ENCODE data around the gene P2RX5. TPM values are rescaled to one million over a fixed set of nuclear protein-coding genes. Genes with fewer than 3 reads are reported as not detected.

The P2RX5 gene
- total RNA-seq, 4 donors from 2014 or later: 0.96 to 2.0 TPM; not detected in 2

DNA sequence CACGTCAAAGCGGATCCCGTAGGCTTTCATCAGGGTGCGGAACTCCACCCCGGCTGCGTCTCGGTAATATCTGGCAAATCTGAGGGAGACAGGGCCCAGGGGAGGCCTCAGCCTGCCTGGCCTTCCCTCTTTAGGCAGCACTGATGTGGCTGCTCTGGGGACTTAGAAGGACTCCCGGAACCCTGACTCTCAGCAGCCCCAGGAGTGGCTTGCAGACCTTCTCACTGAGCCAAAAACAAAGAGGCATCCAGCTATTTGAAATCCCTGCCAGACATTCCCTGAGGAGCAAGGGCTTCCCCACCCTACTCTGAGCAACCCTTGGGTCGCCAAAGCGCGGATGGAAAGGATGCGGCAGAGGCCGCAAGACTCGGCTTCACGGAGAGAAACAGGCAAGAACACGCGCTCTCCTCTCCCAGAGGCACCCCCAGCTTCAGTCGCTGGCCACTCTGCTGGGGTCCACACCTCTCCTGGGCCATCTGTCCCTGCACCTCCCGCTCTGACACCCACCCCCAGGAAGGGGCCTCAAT lies 7.9 kb downstream of the P2RX5 start:
- ATAC-seq: no peak
- 61% methylated on average over 4 of the region's 19 CpGs; no CpG with 5 or more reads in 1 of the 2 donors for WGBS, 2 donors (ENCODE audit: low coverage in 1 of 2)
- Histone ChIP-seq H3K27me3 (peaks cover 72% of the 10 kb centered on the region), H3K27ac (no peak overlapping the region), H3K9me3 (no peaks in the 10 kb centered on the region), H3K4me1 (no peaks in the 10 kb centered on the region), H3K4me3 (no peak overlapping the region), H3K36me3 (no peaks in the 10 kb centered on the region)
- TF ChIP-seq, protein P1, sequence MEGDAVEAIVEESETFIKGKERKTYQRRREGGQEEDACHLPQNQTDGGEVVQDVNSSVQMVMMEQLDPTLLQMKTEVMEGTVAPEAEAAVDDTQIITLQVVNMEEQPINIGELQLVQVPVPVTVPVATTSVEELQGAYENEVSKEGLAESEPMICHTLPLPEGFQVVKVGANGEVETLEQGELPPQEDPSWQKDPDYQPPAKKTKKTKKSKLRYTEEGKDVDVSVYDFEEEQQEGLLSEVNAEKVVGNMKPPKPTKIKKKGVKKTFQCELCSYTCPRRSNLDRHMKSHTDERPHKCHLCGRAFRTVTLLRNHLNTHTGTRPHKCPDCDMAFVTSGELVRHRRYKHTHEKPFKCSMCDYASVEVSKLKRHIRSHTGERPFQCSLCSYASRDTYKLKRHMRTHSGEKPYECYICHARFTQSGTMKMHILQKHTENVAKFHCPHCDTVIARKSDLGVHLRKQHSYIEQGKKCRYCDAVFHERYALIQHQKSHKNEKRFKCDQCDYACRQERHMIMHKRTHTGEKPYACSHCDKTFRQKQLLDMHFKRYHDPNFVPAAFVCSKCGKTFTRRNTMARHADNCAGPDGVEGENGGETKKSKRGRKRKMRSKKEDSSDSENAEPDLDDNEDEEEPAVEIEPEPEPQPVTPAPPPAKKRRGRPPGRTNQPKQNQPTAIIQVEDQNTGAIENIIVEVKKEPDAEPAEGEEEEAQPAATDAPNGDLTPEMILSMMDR (IDR thresholded peaks at IDR 0.05): no peak
- no peak for TF ChIP-seq POLR2AphosphoS5 (IDR thresholded peaks at IDR 0.05)
- TF ChIP-seq EP300 (IDR thresholded peaks at IDR 0.05): no peak
- TF ChIP-seq POLR2A (IDR thresholded peaks at IDR 0.05): no peak

DNA sequence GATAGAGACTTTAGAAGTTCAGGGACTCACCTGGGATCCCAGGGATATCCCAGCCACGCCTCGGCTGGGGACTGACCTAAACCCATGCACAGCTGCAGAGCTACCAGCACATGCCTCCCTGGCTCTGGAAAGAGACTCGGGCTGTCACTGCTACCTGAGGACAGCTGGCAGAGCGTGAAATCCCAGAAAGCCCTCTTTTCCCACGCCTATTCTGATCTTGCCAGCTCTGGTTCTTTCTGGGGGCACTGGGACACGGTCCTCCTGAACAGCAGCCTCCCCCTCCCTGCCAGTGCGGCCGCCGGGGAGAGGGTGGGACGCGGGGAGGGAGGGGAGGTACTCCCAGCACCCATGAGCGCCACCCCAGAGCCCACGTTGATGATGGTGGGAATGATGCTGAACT lies 10.8 kb downstream of the P2RX5 start:
- 20% methylated on average over 1 of the region's 13 CpGs; no CpG with 5 or more reads in 1 of the 2 donors for WGBS, 2 donors (ENCODE audit: low coverage in 1 of 2)
- H3K27ac ChIP-seq: no peak overlapping the region
- peaks cover 67% of the 10 kb centered on the region for H3K27me3 ChIP-seq
- H3K9me3 ChIP-seq: no peaks in the 10 kb centered on the region
- H3K4me1 ChIP-seq: no peaks in the 10 kb centered on the region
- H3K4me3 ChIP-seq: no peak overlapping the region
- ATAC-seq: no peak
- H3K36me3 ChIP-seq: no peaks in the 10 kb centered on the region
- TF ChIP-seq POLR2AphosphoS5 (IDR thresholded peaks at IDR 0.05): no peak
- TF ChIP-seq EP300 (IDR thresholded peaks at IDR 0.05): no peak
- no peak for TF ChIP-seq POLR2A (IDR thresholded peaks at IDR 0.05)
- TF ChIP-seq, protein P1 (IDR thresholded peaks at IDR 0.05): no peak

DNA sequence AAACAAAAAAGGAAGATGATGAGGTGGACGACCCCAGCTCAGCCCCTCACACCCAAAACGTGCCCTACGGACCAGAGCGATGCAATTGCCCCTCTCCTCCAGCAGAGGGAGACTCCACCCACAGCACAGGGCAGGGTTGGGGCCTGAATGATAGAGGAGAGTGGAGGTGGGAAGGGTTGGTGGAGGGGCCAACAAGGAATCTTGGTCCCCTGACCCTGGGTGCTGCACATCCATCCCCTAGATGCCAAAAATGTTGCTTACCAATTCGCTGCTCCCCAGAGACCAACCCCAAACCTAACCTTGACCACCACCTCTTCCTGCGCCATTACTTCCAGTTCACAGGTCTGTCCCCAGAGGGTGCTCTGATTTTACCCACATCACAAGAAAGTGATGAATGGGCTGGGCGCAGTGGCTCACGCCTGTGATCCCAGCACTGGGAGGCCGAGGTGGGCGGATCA lies 12.9 kb downstream of the P2RX5 start:
- no peaks in the 10 kb centered on the region for H3K36me3 ChIP-seq
- H3K4me1 ChIP-seq: no peaks in the 10 kb centered on the region
- ATAC-seq: no peak
- 0 to 23% methylated on average over 1 to 6 of the region's 10 CpGs for WGBS, 2 donors (ENCODE audit: low coverage in 1 of 2)
- no peak for TF ChIP-seq POLR2A (IDR thresholded peaks at IDR 0.05)
- TF ChIP-seq, protein P1 (IDR thresholded peaks at IDR 0.05): peak in 3 of 4 experiments; percentile 53 to 81 (median 63)
- no peaks in the 10 kb centered on the region for H3K9me3 ChIP-seq
- no peak overlapping the region for H3K4me3 ChIP-seq
- no peak overlapping the region for H3K27ac ChIP-seq
- peaks cover 70% of the 10 kb centered on the region for H3K27me3 ChIP-seq

DNA sequence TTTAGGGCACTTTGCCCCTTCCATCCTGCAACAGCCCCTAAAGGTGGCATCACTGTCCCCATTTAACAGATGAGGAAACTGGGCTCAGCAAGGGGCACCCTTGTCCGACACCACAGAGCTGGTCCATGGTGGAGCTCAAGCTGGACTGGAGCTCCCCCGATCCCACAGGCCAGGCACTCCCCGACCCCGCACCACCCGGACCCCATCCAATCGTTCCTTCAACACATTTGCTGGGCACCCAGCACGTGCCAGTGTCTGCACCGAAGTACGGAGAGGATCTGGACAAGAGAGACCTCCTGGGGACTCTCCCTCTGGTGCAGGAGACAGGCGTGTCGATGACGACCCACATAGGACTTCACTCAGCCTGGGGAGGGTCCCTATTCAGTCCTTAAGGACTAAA lies 13.9 kb downstream of the P2RX5 start:
- Histone ChIP-seq H3K4me1 (no peaks in the 10 kb centered on the region), H3K36me3 (no peaks in the 10 kb centered on the region), H3K27me3 (peaks cover 74% of the 10 kb centered on the region), H3K9me3 (no peaks in the 10 kb centered on the region), H3K4me3 (no peak overlapping the region), H3K27ac (no peak overlapping the region)
- 69% methylated on average over 3 of the region's 12 CpGs; no CpG with 5 or more reads in 1 of the 2 donors for WGBS, 2 donors (ENCODE audit: low coverage in 1 of 2)
- TF ChIP-seq EP300 (IDR thresholded peaks at IDR 0.05): no peak
- TF ChIP-seq POLR2A (IDR thresholded peaks at IDR 0.05): no peak
- no peak for TF ChIP-seq POLR2AphosphoS5 (IDR thresholded peaks at IDR 0.05)
- TF ChIP-seq, protein P1 (IDR thresholded peaks at IDR 0.05): no peak
- no peak for ATAC-seq

DNA sequence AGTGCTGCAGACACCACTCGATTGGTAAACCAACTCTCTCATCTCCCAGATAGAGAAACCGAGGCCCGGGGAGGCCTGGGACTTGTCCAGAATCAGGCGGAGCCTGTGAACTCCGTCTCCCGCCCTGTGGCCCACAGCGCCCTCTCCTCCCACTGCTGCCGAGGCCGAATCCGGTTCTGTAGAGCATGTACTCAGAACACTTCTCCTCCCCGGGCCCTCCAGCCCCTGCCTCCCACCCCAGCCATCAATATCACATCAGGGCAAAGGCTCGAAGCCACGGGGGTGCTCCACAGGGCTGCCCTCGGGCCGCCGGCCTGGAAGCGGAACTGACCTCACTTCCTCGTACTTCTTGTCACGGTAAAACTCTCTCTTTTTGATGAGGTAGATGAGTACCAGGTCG lies 14.4 kb downstream of the P2RX5 start:
- H3K9me3 ChIP-seq: no peaks in the 10 kb centered on the region
- WGBS, 2 donors (ENCODE audit: low coverage in 1 of 2): 75% methylated on average over 4 of the region's 20 CpGs; no CpG with 5 or more reads in 1 of the 2 donors
- peaks cover 74% of the 10 kb centered on the region for H3K27me3 ChIP-seq
- ATAC-seq: no peak
- H3K36me3 ChIP-seq: no peaks in the 10 kb centered on the region
- H3K27ac ChIP-seq: no peak overlapping the region
- no peaks in the 10 kb centered on the region for H3K4me1 ChIP-seq
- TF ChIP-seq POLR2AphosphoS5 (IDR thresholded peaks at IDR 0.05): no peak
- no peak for TF ChIP-seq EP300 (IDR thresholded peaks at IDR 0.05)
- TF ChIP-seq POLR2A (IDR thresholded peaks at IDR 0.05): no peak
- TF ChIP-seq, protein P1 (IDR thresholded peaks at IDR 0.05): no peak
- H3K4me3 ChIP-seq: no peak overlapping the region

Measured in gastroesophageal sphincter (tissue), 4 donors.